GM21423 (cell line): Measurements from ENCODE around the gene CIAO1.
"Not testable (repeated sequence)": the region's sequence is repeated elsewhere in the genome, so short reads cannot be mapped to it uniquely, and the experiment has no call there.

Source experiments
- ATAC-seq: cut with Tn5 transposase; IDR thresholded peaks from one replicate; pipeline ENCODE4 v1.9.1; 2021; ENCODE audit warnings: mild to moderate bottlenecking, moderate library complexity; ENCODE audit not compliant: unreplicated experiment

The CIAO1 gene

GRCh38 chr2:96265840-96266679 lies at the start of gene CIAO1, which contains the start of gene TMEM127:
Gene CIAO1 (plus strand): TSS chr2:96266225. CDS start chr2:96266351, 126 bp downstream.
Gene TMEM127 (minus strand): TSS chr2:96265997. CDS start chr2:96265381, 616 bp downstream.
- ATAC-seq: peak; percentile 93

- no peak for ATAC-seq
These were observed 47.4 kb upstream of the CIAO1 start for GRCh38 chr2:96218508-96219131.

- ATAC-seq: not testable (repeated sequence)
These were observed 46.1 kb upstream of the CIAO1 start for GRCh38 chr2:96219959-96220358.

GRCh38 chr2:96221106-96221505 lies 44.9 kb upstream of the CIAO1 start:
- not testable (repeated sequence) for ATAC-seq

GRCh38 chr2:96225016-96225533 lies 41.0 kb upstream of the CIAO1 start:
- ATAC-seq: peak; percentile 77

- ATAC-seq: no peak
These were observed 34.7 kb upstream of the CIAO1 start for GRCh38 chr2:96231316-96231715.

- no peak for ATAC-seq
These were observed 32.6 kb upstream of the CIAO1 start for GRCh38 chr2:96233436-96233835.

- peak; percentile 89 for ATAC-seq
These were observed 32.1 kb upstream of the CIAO1 start for GRCh38 chr2:96233880-96234316.

GRCh38 chr2:96236882-96237281 lies 29.1 kb upstream of the CIAO1 start:
- ATAC-seq: no peak

- ATAC-seq: no peak
These were observed 27.8 kb upstream of the CIAO1 start for GRCh38 chr2:96238266-96238665.

- ATAC-seq: no peak
These were observed 26.9 kb upstream of the CIAO1 start for GRCh38 chr2:96239091-96239490.

GRCh38 chr2:96239745-96240264 lies 26.2 kb upstream of the CIAO1 start:
- no peak for ATAC-seq

- ATAC-seq: no peak
These were observed 25.5 kb upstream of the CIAO1 start for GRCh38 chr2:96240341-96241038.

GRCh38 chr2:96241227-96241626 lies 24.8 kb upstream of the CIAO1 start:
- ATAC-seq: no peak

GRCh38 chr2:96241900-96242611 lies 24.0 kb upstream of the CIAO1 start:
- ATAC-seq: peak; percentile 77

- no peak for ATAC-seq
These were observed 22.2 kb upstream of the CIAO1 start for GRCh38 chr2:96243843-96244242.

GRCh38 chr2:96245609-96246390 lies 20.2 kb upstream of the CIAO1 start:
- no peak for ATAC-seq

- ATAC-seq: no peak
These were observed 19.0 kb upstream of the CIAO1 start for GRCh38 chr2:96247009-96247408.

GRCh38 chr2:96247896-96248295 lies 18.1 kb upstream of the CIAO1 start:
- ATAC-seq: no peak

- no peak for ATAC-seq
These were observed 17.4 kb upstream of the CIAO1 start for GRCh38 chr2:96248624-96249023.
